Loucy (cell line): Measurements from ENCODE around the gene EHF.
A peak's percentile ranks its signal among the peaks of the same experiment; 100 is the strongest.

ENCODE experiments used
- H2AFZ ChIP-seq: fragments of 200-600 bp; sonication (generic); 2 replicates; pipeline ENCODE4 v1.6.0; 2016; ENCODE audit warnings: antibody characterized with exemption, mild to moderate bottlenecking, low read length, moderate library complexity
- H3F3A ChIP-seq: fragments of 200-600 bp; 2 replicates; pipeline ENCODE4 v1.6.0; 2016; ENCODE audit warnings: antibody characterized with exemption, low read depth, mild to moderate bottlenecking
- H3K27me3 ChIP-seq: fragments of 200-600 bp; sonication (generic); 2 replicates; pipeline ENCODE4 v1.6.1; 2014; ENCODE audit warnings: low read length, mild to moderate bottlenecking; ENCODE audit not compliant: insufficient read depth, poor library complexity, severe bottlenecking
- H3K36me3 ChIP-seq: fragments of 200-600 bp; sonication (generic); 2 replicates; pipeline ENCODE4 v1.6.1; 2016; ENCODE audit warnings: low read length; ENCODE audit not compliant: insufficient read depth
- H3K4me1 ChIP-seq: fragments of 200-600 bp; sonication (generic); 2 replicates; pipeline ENCODE4 v1.5.1; 2014; ENCODE audit warnings: low read length, mild to moderate bottlenecking; ENCODE audit not compliant: insufficient read depth, poor library complexity, severe bottlenecking
- H3K4me2 ChIP-seq: fragments of 200-600 bp; sonication (generic); 2 replicates; pipeline ENCODE4 v1.6.0; 2014; ENCODE audit warnings: antibody characterized with exemption, low read length, low read depth, mild to moderate bottlenecking; ENCODE audit not compliant: poor library complexity, severe bottlenecking
- H3K4me3 ChIP-seq: fragments of 200-600 bp; sonication (generic); 2 replicates; pipeline ENCODE4 v1.5.1; 2014; ENCODE audit warnings: low read length, mild to moderate bottlenecking, mixed read lengths; ENCODE audit not compliant: poor library complexity, severe bottlenecking
- H3K79me2 ChIP-seq: fragments of 200-600 bp; sonication (generic); 2 replicates; pipeline ENCODE4 v1.6.1; 2014; ENCODE audit warnings: low read length; ENCODE audit not compliant: insufficient read depth
- H3K9ac ChIP-seq: fragments of 200-600 bp; sonication (generic); 2 replicates; pipeline ENCODE4 v1.6.0; 2014; ENCODE audit warnings: mild to moderate bottlenecking, low read depth, low read length, moderate library complexity; ENCODE audit not compliant: poor library complexity, severe bottlenecking
- H3K9me2 ChIP-seq: fragments of 200-600 bp; sonication (generic); replicated peaks from 2 replicates; pipeline ENCODE4 v1.6.1; 2016; ENCODE audit warnings: low read depth, low read length, mixed read lengths
- H3K9me3 ChIP-seq: fragments of 200-600 bp; sonication (generic); 2 replicates; pipeline ENCODE4 v1.6.1; 2014; ENCODE audit warnings: mild to moderate bottlenecking, antibody characterized with exemption, low read length, low read depth; ENCODE audit not compliant: insufficient read depth
- H4K20me1 ChIP-seq: fragments of 200-600 bp; sonication (generic); 2 replicates; pipeline ENCODE4 v1.6.0; 2014; ENCODE audit warnings: antibody characterized with exemption, low read length, mild to moderate bottlenecking; ENCODE audit not compliant: insufficient read depth, poor library complexity, severe bottlenecking
- CTCF ChIP-seq: fragments of 200-600 bp; sonication (generic); conservative IDR thresholded peaks from 2 replicates; pipeline ENCODE4 v1.5.1; 2014; ENCODE audit warnings: mild to moderate bottlenecking, antibody characterized with exemption, low read length
- EZH2phosphoT487 ChIP-seq: fragments of 200-600 bp; IDR thresholded peaks from 2 replicates; pipeline ENCODE4 v1.6.1; 2018; ENCODE audit warnings: antibody characterized with exemption, mild to moderate bottlenecking, moderate library complexity, borderline replicate concordance

EHF gene

GRCh38 chr11:34648036-34648435 is 27.1 kb downstream of the EHF start:
- H3K9me2 ChIP-seq = no peaks in the 10 kb centered on the region
- H3K4me3 ChIP-seq = no peak overlapping the region
- no peak overlapping the region for H3K9ac ChIP-seq
- H3K4me1 ChIP-seq = peaks cover 33% of the 10 kb centered on the region
- no peaks in the 10 kb centered on the region for H4K20me1 ChIP-seq
- no peaks in the 10 kb centered on the region for H3K79me2 ChIP-seq
- H3K9me3 ChIP-seq = no peaks in the 10 kb centered on the region
- no peaks in the 10 kb centered on the region for H3K36me3 ChIP-seq
- no peaks in the 10 kb centered on the region for H3K27me3 ChIP-seq
- H3K4me2 ChIP-seq = no peak overlapping the region
- no peak for TF ChIP-seq CTCF
- TF ChIP-seq EZH2phosphoT487 = no peak
- no peaks in the 10 kb centered on the region for H3F3A ChIP-seq
- H2AFZ ChIP-seq = no peak overlapping the region

- H3K4me3 ChIP-seq = no peak overlapping the region
- H3K4me2 ChIP-seq = no peak overlapping the region
- H3K79me2 ChIP-seq = no peaks in the 10 kb centered on the region
- no peaks in the 10 kb centered on the region for H3K9me2 ChIP-seq
- no peak overlapping the region for H2AFZ ChIP-seq
- no peaks in the 10 kb centered on the region for H3K27me3 ChIP-seq
- H3K9ac ChIP-seq = no peak overlapping the region
- no peaks in the 10 kb centered on the region for H4K20me1 ChIP-seq
- H3K4me1 ChIP-seq = peaks cover 37% of the 10 kb centered on the region
- H3F3A ChIP-seq = no peaks in the 10 kb centered on the region
- H3K9me3 ChIP-seq = no peaks in the 10 kb centered on the region
- H3K36me3 ChIP-seq = no peaks in the 10 kb centered on the region
- TF ChIP-seq CTCF (no peak), EZH2phosphoT487 (no peak)
Observed at GRCh38 chr11:34649597-34649996, 28.7 kb downstream of the EHF start.

GRCh38 chr11:34650528-34650927 is 29.6 kb downstream of the EHF start:
- H3F3A ChIP-seq = no peaks in the 10 kb centered on the region
- no peaks in the 10 kb centered on the region for H3K9me3 ChIP-seq
- H3K9ac ChIP-seq = peak overlapping the region; percentile 11
- H2AFZ ChIP-seq = peak overlapping the region; percentile 49
- no peaks in the 10 kb centered on the region for H3K9me2 ChIP-seq
- TF ChIP-seq CTCF = no peak
- no peak for TF ChIP-seq EZH2phosphoT487
- H3K4me3 ChIP-seq = peak overlapping the region; percentile 62
- H3K27me3 ChIP-seq = no peaks in the 10 kb centered on the region
- no peaks in the 10 kb centered on the region for H4K20me1 ChIP-seq
- H3K36me3 ChIP-seq = no peaks in the 10 kb centered on the region
- H3K79me2 ChIP-seq = no peaks in the 10 kb centered on the region
- peak overlapping the region; percentile 62 for H3K4me2 ChIP-seq
- peaks cover 37% of the 10 kb centered on the region for H3K4me1 ChIP-seq
